IMR-90 (cell line): Measurements from ENCODE around the gene FAM83G. TPM values are rescaled to one million over a fixed set of nuclear protein-coding genes. Genes with fewer than 3 reads are reported as not detected.

Experiments
- ATAC-seq: fragments of 200-7000 bp; cut with Tn5 transposase; 2 replicates; pipeline ENCODE4 v1.9.1; 2020; ENCODE audit warnings: low read depth, mild to moderate bottlenecking, moderate library complexity
- BruUV-seq: library from RNA; stranded (reverse); fragments of 400-500 nt; replicated peaks from 2 replicates; lab custom pipeline; 2021; lab: Mats Ljungman, UMichigan
- CTCF ChIA-PET: fragments of 300-600 bp; formaldehyde crosslinking; extraction: SDS; loops from one replicate; lab custom pipeline; 2021; ENCODE audit warnings: antibody characterized with exemption; lab: Yijun Ruan, JAX
- POLR2A ChIA-PET: fragments of 300-600 bp; sonication (Branson Sonifier 250); formaldehyde crosslinking; loops from one replicate; lab custom pipeline; 2022; ENCODE audit warnings: antibody characterized with exemption; ENCODE audit not compliant: unreplicated experiment; lab: Charles Lee
- DNase-seq: peaks from one replicate; pipeline ENCODE4 v3.0.0; 2013
- H2AFZ ChIP-seq: replicated peaks from 2 replicates; pipeline ENCODE3; 2013; ENCODE audit warnings: low read length, mild to moderate bottlenecking; ENCODE audit not compliant: poor library complexity
- H2AK5ac ChIP-seq: 2 replicates; pipeline ENCODE4 v1.6.1; 2013; ENCODE audit warnings: low read depth, low read length, inconsistent platforms
- H2AK9ac ChIP-seq: replicated peaks from 2 replicates; pipeline ENCODE3; 2013; ENCODE audit warnings: mild to moderate bottlenecking, low read depth, low read length, moderate library complexity; ENCODE audit not compliant: poor library complexity
- H2BK120ac ChIP-seq: 2 replicates; pipeline ENCODE4 v1.6.1; 2013; ENCODE audit warnings: low read depth, low read length, inconsistent platforms
- H2BK15ac ChIP-seq: 3 replicates; pipeline ENCODE4 v1.6.1; 2013; ENCODE audit warnings: low read depth, low read length, inconsistent platforms
- H2BK20ac ChIP-seq: 2 replicates; pipeline ENCODE4 v1.6.1; 2013; ENCODE audit warnings: low read depth, mild to moderate bottlenecking, inconsistent platforms, low read length, moderate library complexity
- H2BK5ac ChIP-seq: 2 replicates; pipeline ENCODE4 v1.6.1; 2013; ENCODE audit warnings: mild to moderate bottlenecking, low read depth, low read length, inconsistent platforms; ENCODE audit not compliant: poor library complexity, severe bottlenecking
- H3K14ac ChIP-seq: replicated peaks from 2 replicates; pipeline ENCODE4 v1.6.1; 2013; ENCODE audit warnings: low read depth, low read length, inconsistent platforms
- H3K18ac ChIP-seq: 2 replicates; pipeline ENCODE4 v1.6.1; 2013; ENCODE audit warnings: low read depth, low read length, control low read depth
- H3K23ac ChIP-seq: 2 replicates; pipeline ENCODE4 v1.6.1; 2013; ENCODE audit warnings: low read depth, low read length, inconsistent platforms
- H3K27ac ChIP-seq: 2 replicates; pipeline ENCODE4 v1.5.1; 2013; ENCODE audit warnings: mild to moderate bottlenecking, control low read depth, low read length; ENCODE audit not compliant: insufficient read depth
- H3K27me3 ChIP-seq: 2 replicates; pipeline ENCODE4 v1.6.1; 2013; ENCODE audit warnings: low read length; ENCODE audit not compliant: control insufficient read depth, insufficient read depth
- H3K36me3 ChIP-seq: 2 replicates; pipeline ENCODE4 v1.6.1; 2013; ENCODE audit warnings: low read length, mixed read lengths; ENCODE audit not compliant: control insufficient read depth, insufficient read depth
- H3K4ac ChIP-seq: 2 replicates; pipeline ENCODE4 v1.6.1; 2013; ENCODE audit warnings: low read depth, low read length, inconsistent platforms
- H3K4me1 ChIP-seq: 2 replicates; pipeline ENCODE4 v1.6.1; 2013; ENCODE audit warnings: low read length, mixed read lengths; ENCODE audit not compliant: control insufficient read depth, insufficient read depth
- H3K4me2 ChIP-seq: 2 replicates; pipeline ENCODE4 v1.6.1; 2013; ENCODE audit warnings: low read depth, mild to moderate bottlenecking, control low read depth, low read length, moderate library complexity
- H3K4me3 ChIP-seq: 2 replicates; pipeline ENCODE4 v1.5.1; 2013; ENCODE audit warnings: low read depth, mild to moderate bottlenecking, control low read depth, low read length, moderate library complexity; ENCODE audit not compliant: insufficient read depth
- H3K56ac ChIP-seq: 2 replicates; pipeline ENCODE4 v1.6.1; 2013; ENCODE audit warnings: low read length, inconsistent platforms; ENCODE audit not compliant: insufficient read depth; ENCODE audit errors: extremely low read depth
- H3K79me1 ChIP-seq, 2 experiments: 2 replicates each; pipeline ENCODE4 v1.6.1; 2013; ENCODE audit warnings: low read length in 2 of 2, inconsistent platforms in 1 of 2, low read depth in 1 of 2
- H3K9ac ChIP-seq: 2 replicates; pipeline ENCODE4 v1.6.1; 2013; ENCODE audit warnings: low read depth, low read length, control low read depth
- H3K9me1 ChIP-seq: 2 replicates; pipeline ENCODE4 v1.6.1; 2013; ENCODE audit warnings: low read length, inconsistent platforms; ENCODE audit not compliant: insufficient read depth
- H3K9me3 ChIP-seq: 2 replicates; pipeline ENCODE4 v1.6.1; 2013; ENCODE audit warnings: low read length; ENCODE audit not compliant: control insufficient read depth, insufficient read depth
- H4K20me1 ChIP-seq: 2 replicates; pipeline ENCODE4 v1.6.1; 2013; ENCODE audit warnings: low read length, inconsistent platforms; ENCODE audit not compliant: insufficient read depth
- H4K5ac ChIP-seq: 2 replicates; pipeline ENCODE4 v1.6.1; 2013; ENCODE audit warnings: mild to moderate bottlenecking, low read depth, low read length, control low read depth
- H4K8ac ChIP-seq, 2 experiments: 2 replicates each; pipeline ENCODE4 v1.6.1; 2013; ENCODE audit warnings: low read depth in 2 of 2, low read length in 2 of 2, control low read depth in 1 of 2, inconsistent platforms in 1 of 2
- H4K91ac ChIP-seq: 2 replicates; pipeline ENCODE4 v1.6.1; 2013; ENCODE audit warnings: low read depth, low read length, inconsistent platforms; ENCODE audit not compliant: insufficient read depth
- BHLHE40 ChIP-seq: fragments of 150-350 bp; IDR thresholded peaks from 2 replicates; pipeline ENCODE4 v1.6.1; 2016; ENCODE audit warnings: mild to moderate bottlenecking, low read depth, low read length
- CEBPB ChIP-seq: IDR thresholded peaks from 2 replicates; pipeline ENCODE4 v1.6.1; 2012; ENCODE audit warnings: low read depth, low read length, improper control_type of control experiment
- CHD1 ChIP-seq: IDR thresholded peaks from 2 replicates; pipeline ENCODE4 v1.6.1; 2012; ENCODE audit warnings: low read depth, low read length, improper control_type of control experiment
- FOS ChIP-seq: fragments of 150-350 bp; IDR thresholded peaks from 2 replicates; pipeline ENCODE4 v1.6.1; 2016; ENCODE audit warnings: low read depth, low read length
- MAFK ChIP-seq: IDR thresholded peaks from 2 replicates; pipeline ENCODE4 v1.6.1; 2012; ENCODE audit warnings: low read depth, low read length, improper control_type of control experiment
- MAZ ChIP-seq: IDR thresholded peaks from 2 replicates; pipeline ENCODE4 v1.6.1; 2012; ENCODE audit warnings: low read depth, mild to moderate bottlenecking, low read length, improper control_type of control experiment, moderate library complexity, borderline replicate concordance
- MXI1 ChIP-seq: IDR thresholded peaks from 2 replicates; pipeline ENCODE4 v1.6.1; 2012; ENCODE audit warnings: low read depth, mild to moderate bottlenecking, low read length, moderate library complexity, borderline replicate concordance
- NFE2L2 ChIP-seq: fragments of 150-350 bp; IDR thresholded peaks from 2 replicates; pipeline ENCODE4 v1.6.1; 2016; ENCODE audit warnings: low read depth, mild to moderate bottlenecking, low read length
- POLR2A ChIP-seq: IDR thresholded peaks from 2 replicates; pipeline ENCODE4 v1.6.1; 2012; ENCODE audit warnings: mild to moderate bottlenecking, low read depth, low read length
- RAD21 ChIP-seq: IDR thresholded peaks from 2 replicates; pipeline ENCODE4 v1.6.1; 2012; ENCODE audit warnings: low read length, improper control_type of control experiment
- RCOR1 ChIP-seq: IDR thresholded peaks from 2 replicates; pipeline ENCODE4 v1.6.1; 2012; ENCODE audit warnings: mild to moderate bottlenecking, low read length, improper control_type of control experiment; ENCODE audit not compliant: insufficient replicate concordance
- RFX5 ChIP-seq: IDR thresholded peaks from 2 replicates; pipeline ENCODE4 v1.8.0; 2012; ENCODE audit warnings: low read depth, mild to moderate bottlenecking, low read length, moderate library complexity
- SMC3 ChIP-seq: fragments of 150-350 bp; IDR thresholded peaks from 2 replicates; pipeline ENCODE4 v1.6.1; 2016; ENCODE audit warnings: low read depth, mild to moderate bottlenecking, antibody characterized with exemption, low read length, moderate library complexity
- WGBS, 2 experiments: methylation state at CpG; one replicate each; pipeline versions ENCODE4 v1.1.5 to v1.1.7; 2013; ENCODE audit warnings: missing lambda C conversion rate in 2 of 2; ENCODE audit not compliant: insufficient read length in 1 of 2; ENCODE audit errors: extremely low coverage in 2 of 2; 5-methylcytosine and 5-hydroxymethylcytosine counted together
- dilution Hi-C: fragments of 300-500 bp; cut with HindIII; formaldehyde crosslinking; loops from one replicate; pipeline ENCODE4 v1.14.3; 2018; ENCODE audit warnings: low sequenced_read_pairs; ENCODE audit not compliant: unreplicated experiment
- in situ Hi-C: fragments of 300-500 bp; cut with MboI; formaldehyde crosslinking; loops from 3 replicates; pipeline ENCODE4 v1.14.3; 2019; ENCODE audit warnings: low sequenced_read_pairs, inconsistent platforms, mixed read lengths
- intact Hi-C: fragments of 100-400 bp; cut with micrococcal nuclease; formaldehyde crosslinking; loops from 2 replicates; pipeline ENCODE4 v1.10.0; 2022
- polyA plus RNA-seq, 3 experiments: library from polyadenylated mRNA; depleted of rRNA; stranded (reverse); fragments of >200 nt; gene quantifications; 2 replicates each; pipeline ENCODE4 v1.2.3, GENCODE V29; 2012; ENCODE audit warnings: low replicate concordance in 1 of 3
- total RNA-seq: library from RNA; depleted of rRNA; stranded (reverse); fragments of >200 nt; gene quantifications from 2 replicates; pipeline ENCODE4 v1.2.3, GENCODE V29; 2012
- TF ChIP-seq, protein P1 (sequence below): fragments of 150-350 bp; IDR thresholded peaks from 2 replicates; pipeline ENCODE4 v1.6.1; 2016; ENCODE audit warnings: low read depth, mild to moderate bottlenecking, low read length, moderate library complexity, borderline replicate concordance
- TF ChIP-seq, protein P2 (sequence below): conservative IDR thresholded peaks from 2 replicates; pipeline ENCODE4 v1.5.1; 2012; ENCODE audit warnings: mild to moderate bottlenecking, low read depth, low read length, improper control_type of control experiment
- TF ChIP-seq, protein P3 (sequence below): fragments of 150-350 bp; IDR thresholded peaks from 2 replicates; pipeline ENCODE4 v1.6.1; 2017; ENCODE audit warnings: mild to moderate bottlenecking, antibody characterized with exemption, low read length, low read depth

Gene FAM83G
- total and polyA plus RNA-seq, 2 of the 4 experiments (the other 2 are of a cell fraction) = 9.5 to 12.6 TPM

DNA sequence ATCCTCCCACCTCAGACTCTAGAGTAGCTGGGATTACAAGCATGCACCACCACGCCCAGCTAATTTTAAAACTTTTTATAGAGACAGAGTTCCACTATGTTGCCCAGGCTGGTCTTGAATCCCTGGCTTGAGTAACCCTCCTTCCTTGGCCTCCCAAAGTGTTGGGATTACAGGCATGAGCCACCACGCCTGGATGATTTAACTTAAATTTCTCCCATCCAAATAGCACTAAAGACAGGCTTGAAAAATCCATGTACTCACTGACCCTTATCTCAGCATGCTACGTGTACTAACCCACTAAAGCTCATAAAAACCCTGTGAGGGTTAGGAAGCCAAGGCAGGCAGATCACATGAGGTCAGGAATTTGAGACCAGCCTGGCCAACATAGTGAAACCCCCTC, 48.0 kb downstream of the FAM83G start:
- no peak overlapping the region for H4K5ac ChIP-seq
- BruUV-seq = no TSS peak
- H2AFZ ChIP-seq = no peak overlapping the region
- H2AK9ac ChIP-seq = no peak overlapping the region
- no peak for TF ChIP-seq CHD1
- TF ChIP-seq, protein P1, sequence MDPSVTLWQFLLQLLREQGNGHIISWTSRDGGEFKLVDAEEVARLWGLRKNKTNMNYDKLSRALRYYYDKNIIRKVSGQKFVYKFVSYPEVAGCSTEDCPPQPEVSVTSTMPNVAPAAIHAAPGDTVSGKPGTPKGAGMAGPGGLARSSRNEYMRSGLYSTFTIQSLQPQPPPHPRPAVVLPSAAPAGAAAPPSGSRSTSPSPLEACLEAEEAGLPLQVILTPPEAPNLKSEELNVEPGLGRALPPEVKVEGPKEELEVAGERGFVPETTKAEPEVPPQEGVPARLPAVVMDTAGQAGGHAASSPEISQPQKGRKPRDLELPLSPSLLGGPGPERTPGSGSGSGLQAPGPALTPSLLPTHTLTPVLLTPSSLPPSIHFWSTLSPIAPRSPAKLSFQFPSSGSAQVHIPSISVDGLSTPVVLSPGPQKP = no peak
- no peak for TF ChIP-seq BHLHE40
- no peak for TF ChIP-seq MAFK
- TF ChIP-seq, protein P2, sequence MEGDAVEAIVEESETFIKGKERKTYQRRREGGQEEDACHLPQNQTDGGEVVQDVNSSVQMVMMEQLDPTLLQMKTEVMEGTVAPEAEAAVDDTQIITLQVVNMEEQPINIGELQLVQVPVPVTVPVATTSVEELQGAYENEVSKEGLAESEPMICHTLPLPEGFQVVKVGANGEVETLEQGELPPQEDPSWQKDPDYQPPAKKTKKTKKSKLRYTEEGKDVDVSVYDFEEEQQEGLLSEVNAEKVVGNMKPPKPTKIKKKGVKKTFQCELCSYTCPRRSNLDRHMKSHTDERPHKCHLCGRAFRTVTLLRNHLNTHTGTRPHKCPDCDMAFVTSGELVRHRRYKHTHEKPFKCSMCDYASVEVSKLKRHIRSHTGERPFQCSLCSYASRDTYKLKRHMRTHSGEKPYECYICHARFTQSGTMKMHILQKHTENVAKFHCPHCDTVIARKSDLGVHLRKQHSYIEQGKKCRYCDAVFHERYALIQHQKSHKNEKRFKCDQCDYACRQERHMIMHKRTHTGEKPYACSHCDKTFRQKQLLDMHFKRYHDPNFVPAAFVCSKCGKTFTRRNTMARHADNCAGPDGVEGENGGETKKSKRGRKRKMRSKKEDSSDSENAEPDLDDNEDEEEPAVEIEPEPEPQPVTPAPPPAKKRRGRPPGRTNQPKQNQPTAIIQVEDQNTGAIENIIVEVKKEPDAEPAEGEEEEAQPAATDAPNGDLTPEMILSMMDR = no peak
- TF ChIP-seq MXI1 = no peak
- no peak for TF ChIP-seq POLR2A
- TF ChIP-seq NFE2L2 = no peak
- TF ChIP-seq RAD21 = no peak
- TF ChIP-seq CEBPB = no peak
- TF ChIP-seq FOS = no peak
- TF ChIP-seq RFX5 = no peak
- TF ChIP-seq, protein P3, sequence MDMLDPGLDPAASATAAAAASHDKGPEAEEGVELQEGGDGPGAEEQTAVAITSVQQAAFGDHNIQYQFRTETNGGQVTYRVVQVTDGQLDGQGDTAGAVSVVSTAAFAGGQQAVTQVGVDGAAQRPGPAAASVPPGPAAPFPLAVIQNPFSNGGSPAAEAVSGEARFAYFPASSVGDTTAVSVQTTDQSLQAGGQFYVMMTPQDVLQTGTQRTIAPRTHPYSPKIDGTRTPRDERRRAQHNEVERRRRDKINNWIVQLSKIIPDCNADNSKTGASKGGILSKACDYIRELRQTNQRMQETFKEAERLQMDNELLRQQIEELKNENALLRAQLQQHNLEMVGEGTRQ = no peak
- no peak for TF ChIP-seq MAZ
- no peak for TF ChIP-seq SMC3
- TF ChIP-seq RCOR1 = no peak
- no peak overlapping the region for H3K4me3 ChIP-seq
- ATAC-seq (no peak), DNase-seq (no peak)
- no peak overlapping the region for H2BK20ac ChIP-seq
- no peak overlapping the region for H3K23ac ChIP-seq
- H3K9me1 ChIP-seq = no peaks in the 10 kb centered on the region
- intact Hi-C loops = no loop called here
- ChIA-PET POLR2A (no interaction called here), CTCF (no interaction called here)
- H2BK5ac ChIP-seq = no peak overlapping the region
- H4K91ac ChIP-seq = no peak overlapping the region
- H3K18ac ChIP-seq = no peak overlapping the region
- no peaks in the 10 kb centered on the region for H3K79me1 ChIP-seq
- no peak overlapping the region for H3K4me2 ChIP-seq
- H3K27ac ChIP-seq = no peak overlapping the region
- dilution Hi-C loops = no loop called here
- H4K20me1 ChIP-seq = no peaks in the 10 kb centered on the region
- no peak overlapping the region for H3K14ac ChIP-seq
- no peak overlapping the region for H2AK5ac ChIP-seq
- no peaks in the 10 kb centered on the region for H3K4me1 ChIP-seq
- in situ Hi-C loops = no loop called here
- H3K56ac ChIP-seq = no peak overlapping the region
- H2BK120ac ChIP-seq = no peak overlapping the region
- no peaks in the 10 kb centered on the region for H3K27me3 ChIP-seq
- H4K8ac ChIP-seq = no peak overlapping the region
- WGBS, 2 experiments = 85% methylated on average over 2 of the region's 3 CpGs; no CpG with 5 or more reads in 1 of the 2 experiments
- no peaks in the 10 kb centered on the region for H3K36me3 ChIP-seq
- no peaks in the 10 kb centered on the region for H3K9me3 ChIP-seq
- H3K4ac ChIP-seq = no peak overlapping the region
- H2BK15ac ChIP-seq = no peak overlapping the region
- H3K9ac ChIP-seq = no peak overlapping the region
